K562 (cell line): ENCODE results near the gene DIRAS2.

ENCODE experiments used
- EHMT2 ChIP-seq: fragments of 450-650 bp; IDR thresholded peaks from 2 replicates; pipeline ENCODE4 v1.6.1; 2018; ENCODE audit warnings: antibody characterized with exemption
- EZH2 ChIP-seq: IDR thresholded peaks from 2 replicates; pipeline ENCODE4 v1.6.1; 2012; ENCODE audit warnings: low read depth, mild to moderate bottlenecking, inconsistent platforms, low read length, borderline replicate concordance
- PHF8 ChIP-seq: fragments of 200-600 bp; sonication (generic); IDR thresholded peaks from 2 replicates; pipeline ENCODE4 v1.6.1; 2012; ENCODE audit warnings: mixed run types, mild to moderate bottlenecking, inconsistent platforms, low read length, moderate library complexity, borderline replicate concordance
- TF ChIP-seq, protein P1 (sequence below): fragments of 150-350 bp; IDR thresholded peaks from 2 replicates; pipeline ENCODE4 v1.6.1; 2014; ENCODE audit warnings: low read depth, mild to moderate bottlenecking, low read length, borderline replicate concordance

DNA sequence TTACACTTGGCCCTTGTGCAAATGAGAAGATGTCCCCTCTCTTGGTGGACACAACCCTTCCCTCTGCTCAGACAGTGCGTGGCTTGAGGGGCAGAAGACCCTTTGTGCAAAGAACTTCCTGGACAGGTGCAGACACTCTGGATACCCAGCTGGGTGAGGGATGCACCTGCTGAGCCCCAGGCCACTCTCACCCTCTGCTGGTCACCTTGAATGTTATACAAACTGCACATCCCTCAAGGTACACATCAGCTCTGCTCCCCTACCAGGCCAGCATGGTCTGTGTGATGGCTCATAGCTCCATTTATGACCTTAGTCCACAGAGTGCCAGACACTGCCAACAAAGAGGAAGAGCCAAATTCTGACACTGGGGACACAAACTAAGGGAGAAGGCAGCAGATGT, 3.1 kb upstream of the DIRAS2 start:
- TF ChIP-seq, protein P1, sequence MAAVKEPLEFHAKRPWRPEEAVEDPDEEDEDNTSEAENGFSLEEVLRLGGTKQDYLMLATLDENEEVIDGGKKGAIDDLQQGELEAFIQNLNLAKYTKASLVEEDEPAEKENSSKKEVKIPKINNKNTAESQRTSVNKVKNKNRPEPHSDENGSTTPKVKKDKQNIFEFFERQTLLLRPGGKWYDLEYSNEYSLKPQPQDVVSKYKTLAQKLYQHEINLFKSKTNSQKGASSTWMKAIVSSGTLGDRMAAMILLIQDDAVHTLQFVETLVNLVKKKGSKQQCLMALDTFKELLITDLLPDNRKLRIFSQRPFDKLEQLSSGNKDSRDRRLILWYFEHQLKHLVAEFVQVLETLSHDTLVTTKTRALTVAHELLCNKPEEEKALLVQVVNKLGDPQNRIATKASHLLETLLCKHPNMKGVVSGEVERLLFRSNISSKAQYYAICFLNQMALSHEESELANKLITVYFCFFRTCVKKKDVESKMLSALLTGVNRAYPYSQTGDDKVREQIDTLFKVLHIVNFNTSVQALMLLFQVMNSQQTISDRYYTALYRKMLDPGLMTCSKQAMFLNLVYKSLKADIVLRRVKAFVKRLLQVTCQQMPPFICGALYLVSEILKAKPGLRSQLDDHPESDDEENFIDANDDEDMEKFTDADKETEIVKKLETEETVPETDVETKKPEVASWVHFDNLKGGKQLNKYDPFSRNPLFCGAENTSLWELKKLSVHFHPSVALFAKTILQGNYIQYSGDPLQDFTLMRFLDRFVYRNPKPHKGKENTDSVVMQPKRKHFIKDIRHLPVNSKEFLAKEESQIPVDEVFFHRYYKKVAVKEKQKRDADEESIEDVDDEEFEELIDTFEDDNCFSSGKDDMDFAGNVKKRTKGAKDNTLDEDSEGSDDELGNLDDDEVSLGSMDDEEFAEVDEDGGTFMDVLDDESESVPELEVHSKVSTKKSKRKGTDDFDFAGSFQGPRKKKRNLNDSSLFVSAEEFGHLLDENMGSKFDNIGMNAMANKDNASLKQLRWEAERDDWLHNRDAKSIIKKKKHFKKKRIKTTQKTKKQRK = no peak
- no peak for TF ChIP-seq PHF8
- TF ChIP-seq EHMT2 = no peak
- no peak for TF ChIP-seq EZH2
